Stimulated activated CD4-positive, alpha-beta T cell treated with anti-CD3 and anti-CD28 coated beads, Interleukin-12 subunit alpha, Interleukin-12 subunit beta, amount 100 ng/mL, for 4 hours (primary cell): Measurements from ENCODE around the gene RYR1.
"Not testable (repeated sequence)": the region's sequence is repeated elsewhere in the genome, so short reads cannot be mapped to it uniquely, and the experiment has no call there.

Experiments
- DNase-seq: peaks from one replicate; pipeline ENCODE4 v3.0.0-alpha.2; 2020

RYR1 gene

GRCh38 chr19:38400361-38400760 is 33.1 kb upstream of the RYR1 start:
- no peak for DNase-seq

DNA sequence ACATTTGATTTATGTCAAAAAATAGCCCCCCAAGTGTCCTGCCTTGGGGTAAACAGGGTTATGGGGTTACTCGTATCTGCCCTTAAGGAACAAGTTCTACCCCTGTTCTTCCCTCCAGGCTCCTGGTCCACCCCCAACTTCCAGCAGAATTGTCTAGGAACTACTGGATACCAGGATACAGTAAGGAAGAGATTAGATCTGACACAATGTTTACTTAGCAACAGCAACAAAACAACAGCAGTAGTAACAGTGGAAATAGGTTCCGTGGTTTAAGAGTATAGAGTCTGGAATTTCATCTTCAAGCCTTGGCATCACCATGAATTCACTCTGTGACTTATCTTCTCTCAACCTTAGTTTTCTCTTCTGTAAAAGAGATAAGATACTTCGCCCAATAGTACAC is 32.3 kb upstream of the RYR1 start:
- DNase-seq = no peak

- DNase-seq = no peak
Observed at GRCh38 chr19:38402623-38402966, 30.9 kb upstream of the RYR1 start.

DNA sequence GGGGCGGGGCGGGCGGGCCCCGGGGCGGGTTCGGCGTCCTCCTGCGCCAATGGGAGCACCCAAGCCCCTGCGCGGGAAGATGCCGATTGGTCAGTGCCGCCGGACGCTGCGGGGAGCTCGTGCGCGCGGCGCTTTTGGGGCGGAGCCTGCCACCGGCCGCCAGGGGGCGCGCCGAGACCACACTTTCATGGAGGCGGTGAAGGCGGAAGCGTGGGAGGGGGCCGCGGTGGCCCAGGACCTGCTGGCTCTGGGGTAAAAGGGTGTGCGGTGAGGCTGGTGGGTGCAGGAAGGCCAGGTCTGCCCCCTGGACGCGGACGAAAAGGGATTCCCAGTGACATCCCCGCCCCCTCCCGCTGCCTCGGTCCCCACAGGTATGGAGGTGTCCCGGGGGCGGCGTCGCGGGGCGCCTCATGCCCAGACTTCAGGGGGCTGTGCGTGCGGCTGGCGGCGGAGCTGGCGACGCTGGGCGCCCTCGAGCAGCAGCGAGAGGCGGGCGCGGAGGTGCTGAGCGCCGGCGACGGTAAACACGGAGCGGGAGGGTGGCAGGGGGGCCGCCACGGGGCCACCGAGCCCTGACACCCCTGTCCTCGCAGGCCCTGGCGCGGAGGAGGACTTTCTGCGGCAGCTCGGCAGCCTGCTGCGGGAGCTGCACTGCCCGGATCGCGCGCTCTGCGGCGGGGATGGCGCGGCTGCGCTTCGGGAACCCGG is 30.4 kb upstream of the RYR1 start, which contains the start of gene FAM98C:
TSS of gene FAM98C (plus strand) at position 127 of the 708 bp plus-strand sequence. CDS start at position 188, 61 bp downstream.
- DNase-seq = peak; percentile 97

- DNase-seq = no peak
Observed at GRCh38 chr19:38404858-38405257, 28.6 kb upstream of the RYR1 start.

DNA sequence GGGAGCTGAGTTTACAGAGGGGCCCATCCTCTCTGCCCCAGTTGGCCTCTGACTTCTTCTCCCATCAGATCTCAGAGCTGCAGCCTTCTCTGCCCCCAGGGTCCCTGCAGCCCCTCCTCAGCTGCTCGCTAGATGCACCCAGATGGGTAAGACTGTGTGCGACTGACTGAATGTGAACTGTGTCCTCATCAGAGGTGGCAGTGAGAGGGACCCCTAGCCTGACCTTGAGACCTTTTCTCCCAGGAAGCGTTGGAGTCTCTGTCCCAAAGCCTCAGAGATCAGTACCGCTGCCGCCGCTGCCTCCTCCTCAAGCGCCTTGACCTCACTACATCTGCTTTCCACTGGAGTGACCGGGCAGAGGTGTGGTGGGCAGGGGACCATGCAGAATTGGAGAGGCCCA is 28.2 kb upstream of the RYR1 start:
- no peak for DNase-seq

- DNase-seq = no peak
Observed at GRCh38 chr19:38409631-38410133, 23.8 kb upstream of the RYR1 start.

DNA sequence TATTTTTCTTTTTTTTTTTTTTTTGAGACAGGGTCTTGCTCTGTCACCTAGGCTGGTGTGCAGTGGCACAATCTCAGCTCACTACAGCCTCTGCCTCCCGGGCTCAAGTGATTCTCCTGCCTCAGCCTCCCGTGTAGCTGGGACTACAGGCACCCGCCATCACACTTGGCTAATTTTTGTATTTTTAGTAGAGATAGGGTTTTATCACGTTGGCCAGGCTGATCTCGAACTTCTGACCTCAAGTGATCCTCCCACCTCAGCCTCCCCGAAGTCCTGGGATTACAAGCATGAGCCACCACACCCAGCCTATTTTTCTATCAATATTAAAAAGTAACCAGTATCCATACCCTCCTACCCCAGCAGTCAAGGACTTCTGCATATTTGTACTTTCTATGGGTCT is 23.1 kb upstream of the RYR1 start:
- not testable (repeated sequence) for DNase-seq

DNA sequence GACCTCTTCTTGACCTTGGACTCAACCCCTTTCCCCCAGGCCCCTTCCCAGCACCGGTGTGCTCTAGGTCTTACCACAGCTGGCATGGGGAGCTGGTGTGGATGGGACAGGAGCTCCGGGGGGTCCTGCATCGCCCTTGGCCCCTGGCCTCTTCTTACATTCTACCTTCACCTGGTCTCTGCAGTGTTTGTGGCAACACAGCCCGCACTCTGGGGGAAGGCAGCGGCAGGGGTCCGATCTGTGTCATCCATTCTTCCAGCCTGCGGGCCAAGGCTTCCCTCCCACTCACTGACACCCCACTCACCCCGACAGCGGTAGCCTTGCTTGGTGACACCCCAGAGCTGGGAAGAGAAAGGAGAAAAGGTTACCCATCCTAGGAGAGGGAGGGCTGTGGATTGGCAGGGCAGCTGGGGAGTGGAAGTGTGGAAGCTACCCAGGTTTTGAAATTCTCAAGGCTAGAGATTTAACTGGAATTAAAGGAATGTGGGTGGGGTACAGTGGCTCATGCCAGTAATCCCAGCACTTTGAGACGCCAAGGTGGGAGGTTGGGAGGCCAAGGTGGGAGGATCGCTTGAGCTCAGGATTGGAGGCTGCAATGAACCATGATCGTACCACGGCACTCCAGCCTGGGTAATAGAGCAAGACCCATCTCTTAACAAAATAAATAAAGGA is 22.3 kb upstream of the RYR1 start:
- no peak for DNase-seq

DNA sequence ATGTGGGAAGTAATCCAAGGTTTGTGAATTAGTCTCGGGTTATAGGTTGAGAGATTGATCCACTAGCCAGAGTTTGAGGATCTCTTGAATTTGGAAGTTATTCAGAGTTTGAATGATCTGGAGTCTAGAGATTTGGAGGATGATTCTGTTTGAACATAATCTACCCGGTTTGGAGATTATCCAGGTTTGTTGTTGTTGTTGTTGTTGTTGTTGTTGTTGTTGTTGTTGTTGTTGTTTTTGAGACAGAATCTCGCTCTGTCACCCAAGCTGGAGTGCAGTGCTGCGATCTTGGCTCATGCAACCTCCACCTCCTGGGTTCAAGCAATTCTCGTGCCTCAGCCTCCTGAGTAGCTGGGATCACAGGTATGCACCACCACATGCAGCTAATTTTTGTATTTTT is 21.6 kb upstream of the RYR1 start:
- DNase-seq = not testable (repeated sequence)

DNA sequence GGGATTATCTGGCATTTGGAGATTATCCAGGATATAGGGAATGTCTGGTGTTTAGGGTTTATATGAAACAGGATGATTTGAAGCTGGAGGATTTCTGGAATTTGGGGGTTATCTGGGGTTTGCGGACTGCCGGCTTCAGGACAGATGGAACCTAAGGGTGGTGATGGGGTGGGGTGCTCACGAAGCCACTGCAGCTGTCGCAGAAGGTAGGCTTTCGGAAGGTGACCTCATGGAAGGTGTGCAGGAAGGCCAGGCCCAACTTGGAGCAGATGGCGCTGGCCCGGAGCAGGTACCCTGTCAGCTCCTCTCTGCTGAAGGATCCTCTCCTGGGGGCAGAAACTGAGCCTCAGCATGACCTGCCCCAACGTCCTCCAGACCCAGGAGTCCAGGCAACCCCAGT is 21.0 kb upstream of the RYR1 start:
- DNase-seq = no peak

- DNase-seq = no peak
Observed at GRCh38 chr19:38412961-38413360, 20.5 kb upstream of the RYR1 start.

GRCh38 chr19:38413416-38413815 is 20.1 kb upstream of the RYR1 start:
- no peak for DNase-seq

DNA sequence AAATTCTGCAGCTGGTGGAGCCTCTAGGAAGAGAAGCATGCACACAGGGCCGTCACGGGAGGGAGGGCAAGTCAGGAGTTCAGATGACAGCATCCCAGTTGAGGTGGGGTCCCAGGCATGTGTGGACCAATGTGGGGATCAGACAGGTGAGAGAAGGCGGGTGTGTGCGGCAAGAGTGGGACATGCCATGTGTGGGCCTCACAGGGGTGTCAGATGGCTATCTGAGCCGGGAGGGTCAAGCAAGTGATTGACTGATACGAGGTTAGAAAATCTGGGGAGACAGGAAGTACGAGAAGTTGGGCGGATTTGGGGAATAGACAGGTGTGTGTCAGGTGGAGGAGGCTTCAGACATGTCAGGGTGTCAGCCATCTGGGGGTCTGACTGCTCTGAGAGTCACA is 16.3 kb upstream of the RYR1 start:
- DNase-seq = no peak

DNA sequence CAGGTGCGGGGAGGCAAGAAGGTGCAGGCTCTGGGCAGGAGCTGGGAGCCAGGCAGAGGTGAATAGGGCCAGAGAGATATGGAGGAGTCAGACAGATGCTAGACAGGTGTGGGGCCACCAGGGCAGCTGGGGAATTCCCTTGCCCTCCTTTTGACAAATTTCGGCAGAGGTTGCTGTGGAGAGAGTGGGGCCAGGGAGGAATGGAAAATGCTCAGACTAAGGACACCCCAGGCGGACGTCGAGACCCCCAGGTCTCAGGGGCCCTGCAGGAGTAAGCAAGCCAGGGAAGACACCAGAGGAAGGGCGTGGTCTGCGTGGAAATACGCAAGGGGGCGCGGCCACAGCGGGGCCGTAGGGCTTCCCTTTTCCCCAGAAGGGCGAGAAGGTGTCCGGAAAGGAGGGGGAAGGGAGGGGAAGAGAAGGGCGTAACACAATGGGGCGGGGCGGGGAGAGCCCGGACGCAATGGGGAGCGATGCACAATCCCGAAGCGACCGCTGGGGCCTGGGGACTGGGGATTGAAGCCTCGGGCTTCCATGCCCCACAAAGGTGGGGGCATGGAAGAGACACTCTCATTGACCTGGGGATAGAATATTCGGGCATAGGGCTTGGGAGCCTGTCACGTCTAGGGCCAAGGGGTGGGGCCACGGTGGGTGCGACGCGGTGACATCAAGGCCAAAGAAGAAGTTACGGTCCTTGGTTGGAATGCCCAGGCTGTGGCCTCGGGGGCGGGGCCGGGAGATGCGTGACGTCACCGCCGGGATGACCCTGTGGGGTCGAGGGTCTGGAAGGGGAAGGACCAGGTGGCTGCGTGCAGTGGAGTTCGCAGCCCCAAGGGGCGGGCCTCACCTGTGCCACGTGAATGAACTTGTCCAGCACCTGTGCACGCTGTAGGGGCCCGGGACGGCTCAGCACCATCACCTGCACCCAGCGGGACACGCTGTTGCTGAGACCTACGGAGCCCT is 15.7 kb upstream of the RYR1 start:
- peak; percentile 57 for DNase-seq

- DNase-seq = no peak
Observed at GRCh38 chr19:38420935-38421334, 12.6 kb upstream of the RYR1 start.

DNA sequence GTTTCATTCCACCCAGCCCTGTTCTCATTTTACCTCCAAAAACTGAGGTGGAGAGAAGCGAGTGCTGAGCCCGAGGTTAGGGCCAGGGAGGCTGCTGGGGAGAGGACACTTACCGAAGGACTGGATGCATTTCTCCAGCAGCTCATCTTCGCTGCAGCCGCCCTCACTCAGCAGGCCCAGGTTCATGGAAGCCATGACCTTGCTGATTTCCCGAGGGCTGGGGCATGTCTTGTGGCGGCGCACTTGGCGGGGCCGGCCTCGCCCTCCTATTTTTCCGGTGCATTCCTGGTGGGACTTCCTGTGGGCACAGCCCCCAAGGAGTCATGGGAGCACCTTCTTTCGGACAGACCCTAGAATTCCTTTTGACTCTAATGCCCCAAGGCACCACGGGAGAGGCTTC is 11.6 kb upstream of the RYR1 start:
- no peak for DNase-seq

DNA sequence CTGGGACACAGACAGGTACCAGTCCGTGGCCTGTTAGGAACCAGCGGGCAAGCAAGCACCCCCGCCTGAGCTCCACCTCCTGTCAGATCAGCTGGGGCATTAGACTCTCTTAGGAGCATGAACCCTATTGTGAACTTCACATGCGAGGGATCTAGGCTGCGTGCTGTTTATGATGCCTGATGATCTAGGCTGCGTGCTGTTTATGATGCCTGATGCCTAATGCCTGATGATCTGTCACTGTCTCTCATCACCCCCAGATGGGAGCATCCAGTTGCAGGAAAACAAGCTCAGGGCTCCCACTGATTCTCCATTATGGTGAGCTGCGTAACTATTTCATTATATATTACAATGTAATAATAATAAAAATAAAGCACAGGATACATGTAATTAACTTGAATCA is 11.1 kb upstream of the RYR1 start:
- DNase-seq = no peak

- DNase-seq = no peak
Observed at GRCh38 chr19:38424272-38424671, 9.2 kb upstream of the RYR1 start.

- DNase-seq = no peak
Observed at GRCh38 chr19:38425222-38425809, 8.2 kb upstream of the RYR1 start.

- peak; percentile 49 for DNase-seq
Observed at GRCh38 chr19:38425810-38426466, 7.6 kb upstream of the RYR1 start, which contains the start of gene RASGRP4. RASGRP4 (minus strand) TSS chr19:38426219; CDS start chr19:38426091, 128 bp downstream.

DNA sequence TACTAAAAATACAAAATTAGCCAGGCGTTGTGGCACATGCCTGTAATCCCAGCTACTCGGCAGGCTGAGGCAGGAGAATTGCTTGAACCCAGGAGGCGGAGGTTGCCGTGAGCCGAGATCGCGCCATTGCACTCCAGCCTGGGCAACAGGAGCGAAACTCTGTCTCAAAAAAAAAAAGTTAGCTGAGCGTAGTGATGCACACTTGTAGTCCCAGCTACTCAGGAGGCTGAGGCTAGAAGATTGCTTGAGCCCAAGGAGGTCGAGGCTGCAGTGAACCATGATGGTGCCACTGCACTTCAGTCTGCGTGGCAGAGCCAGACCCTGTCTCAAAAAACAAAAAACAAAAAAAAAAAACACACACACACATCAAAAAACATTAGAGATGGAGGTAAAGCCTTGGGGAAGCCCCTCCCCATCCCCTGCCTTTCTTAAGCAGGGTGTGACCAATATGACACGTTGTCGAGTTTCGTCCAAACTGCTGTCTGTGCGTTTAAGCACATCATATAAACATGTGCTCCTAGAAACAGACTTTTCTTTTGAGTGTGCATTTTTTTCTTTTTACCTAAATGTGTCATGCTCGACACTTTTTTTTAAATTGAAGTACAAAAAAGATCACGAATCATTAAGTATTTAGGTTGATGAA is 6.3 kb upstream of the RYR1 start:
- peak; percentile 33 for DNase-seq
